ENCODE data around the gene MORN3.

DNA sequence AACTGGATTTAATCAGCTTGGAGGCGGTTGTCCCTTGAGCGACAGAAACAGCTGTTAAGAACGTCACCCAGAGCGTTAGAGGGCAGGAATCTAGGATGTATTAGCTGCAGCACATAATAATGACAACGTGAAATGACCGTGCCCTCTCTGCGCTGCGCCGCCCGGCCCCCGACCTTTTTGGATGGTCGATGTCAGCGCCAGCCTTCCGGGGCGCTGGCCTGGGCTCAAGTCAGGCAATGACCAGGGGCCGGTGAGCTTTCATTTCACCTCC, 42.7 kb upstream of the MORN3 start:
- TF ChIP-seq, protein P1, sequence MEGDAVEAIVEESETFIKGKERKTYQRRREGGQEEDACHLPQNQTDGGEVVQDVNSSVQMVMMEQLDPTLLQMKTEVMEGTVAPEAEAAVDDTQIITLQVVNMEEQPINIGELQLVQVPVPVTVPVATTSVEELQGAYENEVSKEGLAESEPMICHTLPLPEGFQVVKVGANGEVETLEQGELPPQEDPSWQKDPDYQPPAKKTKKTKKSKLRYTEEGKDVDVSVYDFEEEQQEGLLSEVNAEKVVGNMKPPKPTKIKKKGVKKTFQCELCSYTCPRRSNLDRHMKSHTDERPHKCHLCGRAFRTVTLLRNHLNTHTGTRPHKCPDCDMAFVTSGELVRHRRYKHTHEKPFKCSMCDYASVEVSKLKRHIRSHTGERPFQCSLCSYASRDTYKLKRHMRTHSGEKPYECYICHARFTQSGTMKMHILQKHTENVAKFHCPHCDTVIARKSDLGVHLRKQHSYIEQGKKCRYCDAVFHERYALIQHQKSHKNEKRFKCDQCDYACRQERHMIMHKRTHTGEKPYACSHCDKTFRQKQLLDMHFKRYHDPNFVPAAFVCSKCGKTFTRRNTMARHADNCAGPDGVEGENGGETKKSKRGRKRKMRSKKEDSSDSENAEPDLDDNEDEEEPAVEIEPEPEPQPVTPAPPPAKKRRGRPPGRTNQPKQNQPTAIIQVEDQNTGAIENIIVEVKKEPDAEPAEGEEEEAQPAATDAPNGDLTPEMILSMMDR (optimal IDR thresholded peaks at IDR 0.05 in 1 of 3, IDR thresholded peaks at IDR 0.05 in 1 of 3, conservative IDR thresholded peaks at IDR 0.05 in 1 of 3; ENCODE audit: extremely low read depth in 1 of 3, insufficient read depth in 2 of 3, low read length in 3 of 3), result no peak
- no peak for TF ChIP-seq EZH2 (IDR thresholded peaks at IDR 0.05; ENCODE audit: low read length)

Measured in keratinocyte (primary cell).